ENCODE measurements around the gene AIRE.
"Not testable (repeated sequence)": the region's sequence is repeated elsewhere in the genome, so short reads cannot be mapped to it uniquely, and the experiment has no call there.

Gene AIRE

DNA sequence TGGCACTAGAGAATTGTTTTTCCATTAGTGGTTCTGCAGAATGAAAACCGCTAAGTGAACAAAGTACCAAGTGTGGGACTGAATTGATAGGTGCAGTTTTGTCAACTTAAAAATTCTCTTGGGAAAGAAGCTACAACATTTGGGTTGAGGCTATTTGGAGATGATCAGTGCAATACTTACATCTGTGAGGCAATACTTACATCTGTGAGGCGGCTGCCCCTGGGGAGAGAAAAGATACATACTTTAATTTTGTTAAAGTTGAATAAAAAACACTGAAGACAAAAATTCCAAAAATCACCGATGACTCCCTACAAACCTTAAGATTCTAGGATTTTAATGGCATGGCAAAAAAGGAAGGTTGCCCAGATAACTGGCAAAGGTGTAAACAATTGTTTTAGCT, 51.8 kb downstream of the AIRE start:
- DNase-seq (ENCODE audit: low read depth, low spot score) = no peak

DNA sequence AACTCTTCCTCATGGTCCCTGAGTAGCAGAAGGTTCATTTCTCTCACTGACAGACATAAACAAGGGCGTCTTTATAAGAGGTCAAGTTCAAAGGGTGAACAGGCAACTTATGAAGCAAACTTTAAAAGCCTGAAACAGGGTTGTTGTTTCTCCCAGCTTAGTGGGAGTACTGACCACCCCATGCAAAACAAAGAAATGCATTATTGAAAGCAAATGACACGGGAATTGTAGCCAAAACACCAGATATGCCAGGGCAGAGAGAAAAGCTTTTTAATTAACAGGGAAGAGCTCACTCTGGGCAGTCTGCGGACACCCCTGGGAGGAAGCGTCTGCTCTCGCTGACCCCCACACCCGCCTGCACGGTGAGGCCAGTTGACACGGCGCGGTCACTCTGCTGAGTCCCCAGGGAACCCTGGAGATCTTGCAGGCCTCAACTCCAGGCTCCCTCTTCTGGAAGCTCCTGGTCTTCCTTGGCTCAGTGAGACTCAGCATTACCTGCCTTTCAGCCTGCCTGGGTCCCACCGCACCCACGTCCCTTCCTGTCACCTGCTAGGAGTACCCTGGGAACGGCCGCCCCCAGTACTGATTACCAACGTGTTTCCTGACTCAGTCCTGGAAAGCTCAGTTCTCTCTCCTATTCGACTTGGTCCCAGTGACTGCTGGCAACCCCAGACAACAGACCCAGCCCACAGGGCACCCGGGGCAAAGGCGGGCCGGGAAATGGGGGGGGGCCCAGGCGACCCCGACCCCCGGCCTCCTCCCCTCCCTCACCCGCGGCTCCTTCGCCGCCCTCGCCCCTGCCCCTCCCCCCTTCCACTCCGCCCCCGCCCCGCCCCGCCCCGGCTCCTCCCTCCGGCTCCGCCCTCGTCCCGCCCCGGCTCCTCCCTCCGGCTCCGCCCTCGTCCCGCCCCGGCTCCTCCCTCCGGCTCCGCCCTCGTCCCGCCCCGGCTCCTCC, 52.5 kb downstream of the AIRE start:
- DNase-seq (ENCODE audit: low read depth, low spot score) = peak; percentile 61

DNA sequence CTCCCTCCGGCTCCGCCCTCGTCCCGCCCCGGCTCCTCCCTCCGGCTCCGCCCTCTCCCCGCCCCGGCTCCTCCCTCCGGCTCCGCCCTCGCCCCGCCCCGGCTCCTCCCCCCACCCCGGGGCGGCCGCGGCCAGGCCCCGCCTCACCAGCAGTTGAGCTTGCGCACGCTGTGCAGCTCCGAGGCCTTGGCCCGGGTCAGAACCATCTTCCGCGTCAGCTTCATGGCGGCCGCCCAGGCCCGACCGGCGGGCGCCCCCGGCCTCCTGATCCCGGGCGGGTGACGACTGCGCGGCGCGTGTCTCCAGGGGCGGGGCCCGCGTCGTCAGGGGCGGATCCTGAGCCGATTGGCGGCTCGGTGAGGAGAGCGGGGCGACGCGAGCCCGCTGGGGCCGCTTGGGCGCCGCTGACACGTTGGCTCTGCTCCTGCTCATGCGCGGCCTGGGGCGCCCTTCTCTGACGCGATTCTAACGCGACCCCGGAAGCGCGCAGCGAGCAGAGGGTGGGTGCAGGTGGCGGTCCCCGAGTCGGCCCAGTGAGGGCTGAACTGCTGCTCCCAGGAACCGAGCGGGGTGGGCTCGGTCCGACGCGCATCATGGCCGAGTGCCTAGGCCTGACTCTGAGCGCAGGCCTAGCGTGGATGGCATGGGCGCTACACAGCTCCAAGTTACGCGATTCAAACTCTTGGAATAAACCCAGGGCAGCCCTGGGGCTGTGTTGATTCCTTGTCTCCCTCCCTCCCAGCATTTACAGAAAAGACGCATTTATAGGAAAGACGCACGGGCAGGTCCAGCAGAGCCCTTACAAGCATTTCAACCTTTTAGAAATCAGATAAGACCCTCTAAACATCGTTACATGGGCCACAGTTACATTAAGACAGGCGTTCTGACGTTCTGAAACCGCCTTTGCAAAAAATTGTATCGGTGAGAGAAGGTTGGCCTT, 53.6 kb downstream of the AIRE start, which contains the start of gene CFAP410:
Gene CFAP410, minus strand, starts transcription at position 420 of the 940 bp plus-strand sequence. Its CDS starts 196 bp downstream, at position 224.
- DNase-seq (ENCODE audit: low read depth, low spot score) = peak; percentile 99

DNA sequence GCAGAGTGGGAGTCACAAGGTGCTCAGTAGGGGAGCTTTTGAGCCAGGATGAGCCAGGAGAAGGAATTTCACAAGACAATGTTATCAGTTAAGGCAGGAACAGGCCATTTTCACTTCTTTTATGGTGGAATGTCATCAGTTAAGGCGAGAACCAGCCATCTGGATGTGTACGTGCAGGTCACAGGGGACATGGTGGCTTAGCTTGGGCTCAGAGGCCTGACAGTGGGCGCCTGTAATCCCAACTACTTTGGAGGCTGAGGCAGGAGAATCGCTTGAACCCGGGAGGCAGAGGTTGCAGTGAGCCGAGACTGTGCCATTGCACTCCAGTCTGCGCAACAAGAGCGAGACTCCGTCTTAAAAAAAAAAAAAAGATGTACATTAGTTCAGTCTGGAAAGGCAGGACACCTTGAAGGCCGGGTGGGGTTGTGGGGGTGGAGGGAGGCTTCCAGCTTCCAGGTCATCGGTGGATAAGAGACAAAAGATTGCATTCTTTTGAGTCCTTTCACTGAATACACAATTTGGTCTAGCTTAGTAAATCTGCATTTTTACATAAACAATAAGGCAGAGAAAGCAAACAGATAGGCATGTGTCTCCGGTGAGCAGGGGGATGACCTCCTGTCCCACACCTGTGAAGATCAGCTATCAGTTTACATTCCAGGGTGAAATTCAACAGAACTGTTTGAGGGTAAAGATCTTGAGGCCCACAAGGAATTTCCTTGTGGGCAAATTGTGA, 56.2 kb downstream of the AIRE start:
- DNase-seq (ENCODE audit: low read depth, low spot score) = not testable (repeated sequence)

DNA sequence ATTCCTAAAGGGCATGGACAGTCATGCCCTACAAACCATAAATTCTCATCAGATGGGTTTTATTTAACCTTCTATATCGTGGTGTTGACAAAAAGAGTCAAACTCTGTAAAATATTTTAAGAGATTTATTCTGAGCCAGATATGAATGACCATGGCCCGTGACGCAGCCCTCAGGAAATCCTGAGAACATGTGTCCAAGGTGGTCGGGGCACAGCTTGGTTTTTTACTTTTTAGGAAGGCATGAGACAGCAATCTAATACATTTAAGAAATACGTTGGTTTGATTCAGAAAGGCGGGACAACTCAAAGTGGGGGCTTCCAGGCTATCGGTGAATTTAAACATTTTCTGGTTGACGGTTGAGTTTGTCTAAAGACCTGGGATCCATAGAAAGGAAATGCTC, 57.3 kb downstream of the AIRE start:
- not testable (repeated sequence) for DNase-seq (ENCODE audit: low read depth, low spot score)

DNA sequence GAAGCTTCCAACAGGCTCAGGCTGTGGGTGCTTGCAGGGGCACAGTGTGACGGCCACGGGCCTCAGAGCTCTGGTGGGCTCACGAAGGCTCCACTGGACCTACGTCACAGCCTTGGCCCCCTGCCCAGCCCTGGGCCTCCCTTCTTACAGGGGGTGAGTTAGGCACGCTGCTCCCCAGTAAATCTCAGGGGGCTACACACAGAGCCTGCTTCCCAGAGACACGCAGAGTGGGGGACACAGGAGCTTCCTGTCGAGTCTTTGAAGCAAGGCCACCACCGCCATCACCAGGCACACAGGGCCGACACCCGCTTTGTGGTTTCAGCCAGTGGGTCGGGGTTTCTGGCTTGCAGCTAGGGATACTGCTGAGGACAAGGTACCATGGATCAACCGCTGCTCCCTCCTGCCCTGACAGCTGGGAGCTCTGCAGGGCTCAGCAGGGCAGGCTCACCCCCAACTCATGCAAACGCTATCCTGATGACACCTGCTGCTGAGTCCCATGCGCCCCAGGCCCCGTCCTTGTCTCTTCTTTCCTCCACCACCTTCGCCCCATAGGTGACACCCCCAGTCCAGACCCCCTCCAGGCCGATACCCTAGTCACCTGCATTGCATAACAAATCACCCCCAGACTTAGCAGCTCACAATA, 59.0 kb downstream of the AIRE start:
- no peak for DNase-seq (ENCODE audit: low read depth, low spot score)

DNA sequence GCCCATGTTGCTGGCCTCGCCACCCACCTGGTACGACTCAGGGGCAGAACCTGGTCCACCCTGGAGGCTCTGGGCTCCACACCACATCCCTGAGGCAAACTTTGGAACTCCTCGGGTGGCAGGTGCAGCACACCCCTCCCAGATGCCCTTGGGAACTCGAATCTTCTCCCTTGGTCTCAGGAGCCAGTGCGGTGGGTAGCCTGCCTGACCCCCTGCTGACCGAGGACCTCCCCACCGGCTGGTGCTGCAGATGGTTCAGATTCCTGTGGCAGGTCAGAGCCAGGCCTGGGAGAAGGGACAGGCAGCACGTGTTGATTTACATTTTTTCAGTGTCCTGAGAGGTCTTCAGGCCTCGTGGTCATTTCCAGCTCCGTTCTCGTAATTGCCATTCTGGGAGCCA, 59.8 kb downstream of the AIRE start:
- no peak for DNase-seq (ENCODE audit: low read depth, low spot score)

DNA sequence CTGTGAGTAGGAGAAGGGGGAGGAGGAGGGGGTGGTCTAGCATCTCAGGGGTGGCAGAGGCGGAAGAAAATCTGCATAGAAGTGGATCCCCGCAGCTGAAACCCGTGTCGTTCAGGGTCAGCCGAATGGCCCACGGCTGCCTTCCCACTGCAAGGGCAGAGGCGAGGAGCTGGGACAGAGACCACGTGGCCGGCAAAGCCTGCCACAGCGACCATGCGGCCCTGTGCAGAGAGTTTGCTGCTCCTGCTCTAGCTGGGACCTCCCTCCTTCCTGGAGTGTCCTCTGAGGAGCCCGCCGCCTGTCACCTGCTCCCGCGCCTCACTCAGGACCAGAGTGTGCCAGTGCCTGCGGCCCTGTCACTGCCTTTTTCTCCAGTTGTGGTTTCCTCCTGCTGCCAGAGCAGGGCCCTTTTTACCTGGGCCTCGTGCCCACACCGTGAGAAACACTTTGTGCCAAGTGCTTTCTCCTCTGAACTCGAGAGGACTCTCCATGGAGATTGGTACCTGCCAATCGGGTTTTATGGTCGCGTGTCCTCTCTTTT, 62.3 kb downstream of the AIRE start:
- DNase-seq (ENCODE audit: low read depth, low spot score) = no peak

Data from astrocyte of the hippocampus (primary cell).